Nephron (organoid): ENCODE results near the gene SLC17A8.
"Not testable (repeated sequence)": the region's sequence is repeated elsewhere in the genome, so short reads cannot be mapped to it uniquely, and the experiment has no call there.

Source experiments
- H3K27ac Mint-ChIP-seq, 3 experiments: 2 replicates each; pipeline ENCODE4 v1.8.0; 2020; ENCODE audit warnings: mixed read lengths in 3 of 3, mild to moderate bottlenecking in 2 of 3, moderate library complexity in 1 of 3
- H3K27me3 Mint-ChIP-seq: 2 replicates; pipeline ENCODE4 v1.8.0; 2021; ENCODE audit warnings: low read depth, mild to moderate bottlenecking, moderate library complexity, mixed read lengths
- H3K36me3 Mint-ChIP-seq: 2 replicates; pipeline ENCODE4 v1.8.0; 2020; ENCODE audit warnings: low read depth, mixed read lengths
- H3K4me1 Mint-ChIP-seq: 2 replicates; pipeline ENCODE4 v1.8.0; 2020; ENCODE audit warnings: mixed read lengths
- H3K4me3 Mint-ChIP-seq, 3 experiments: 2 replicates each; pipeline ENCODE4 v1.8.0; 2020; ENCODE audit warnings: mild to moderate bottlenecking in 3 of 3, mixed read lengths in 3 of 3, moderate library complexity in 2 of 3
- H3K9me3 Mint-ChIP-seq: 2 replicates; pipeline ENCODE4 v1.8.0; 2020; ENCODE audit warnings: mixed read lengths
- CTCF ChIP-seq, 3 experiments: fragments of 200-600 bp; sonication (generic); IDR thresholded peaks; one replicate each; pipeline ENCODE4 v1.5.0; 2021; ENCODE audit warnings: antibody characterized with exemption in 3 of 3; ENCODE audit not compliant: unreplicated experiment in 3 of 3

SLC17A8 gene

GRCh38 chr12:100329800-100330199, 27.1 kb upstream of the SLC17A8 start:
- Mint-ChIP-seq H3K27ac (no peak overlapping the region), H3K4me1 (no peaks in the 10 kb centered on the region), H3K9me3 (no peaks in the 10 kb centered on the region), H3K4me3 (no peak overlapping the region), H3K36me3 (peaks cover 58% of the 10 kb centered on the region), H3K27me3 (no peaks in the 10 kb centered on the region)
- TF ChIP-seq CTCF (IDR thresholded peaks at IDR 0.05; ENCODE audit: unreplicated experiment in 3 of 3), result no peak

GRCh38 chr12:100331871-100332270, 25.0 kb upstream of the SLC17A8 start:
- Mint-ChIP-seq H3K36me3 (peaks cover 71% of the 10 kb centered on the region), H3K4me3 (no peak overlapping the region)

GRCh38 chr12:100332852-100333251, 24.0 kb upstream of the SLC17A8 start:
- no peaks in the 10 kb centered on the region for H3K9me3 Mint-ChIP-seq
- no peak for TF ChIP-seq CTCF (IDR thresholded peaks at IDR 0.05; ENCODE audit: unreplicated experiment in 3 of 3)
- H3K27me3 Mint-ChIP-seq, result no peaks in the 10 kb centered on the region
- no peaks in the 10 kb centered on the region for H3K4me1 Mint-ChIP-seq
- peaks cover 72% of the 10 kb centered on the region for H3K36me3 Mint-ChIP-seq
- no peak overlapping the region for H3K27ac Mint-ChIP-seq
- no peak overlapping the region for H3K4me3 Mint-ChIP-seq

More at GRCh38 chr12:100331871-100332270, 25.0 kb upstream of the SLC17A8 start:
- Mint-ChIP-seq H3K27me3 (no peaks in the 10 kb centered on the region), H3K27ac (no peak overlapping the region), H3K4me1 (no peaks in the 10 kb centered on the region), H3K9me3 (no peaks in the 10 kb centered on the region)
- TF ChIP-seq CTCF (IDR thresholded peaks at IDR 0.05; ENCODE audit: unreplicated experiment in 3 of 3), result no peak

GRCh38 chr12:100337299-100337698, 19.6 kb upstream of the SLC17A8 start:
- H3K4me3 Mint-ChIP-seq, result no peak overlapping the region
- no peak for TF ChIP-seq CTCF (IDR thresholded peaks at IDR 0.05; ENCODE audit: unreplicated experiment in 3 of 3)
- peaks cover 52% of the 10 kb centered on the region for H3K36me3 Mint-ChIP-seq
- no peaks in the 10 kb centered on the region for H3K27me3 Mint-ChIP-seq
- peaks cover under 1% of the 10 kb centered on the region for H3K9me3 Mint-ChIP-seq
- no peaks in the 10 kb centered on the region for H3K4me1 Mint-ChIP-seq
- no peak overlapping the region for H3K27ac Mint-ChIP-seq

GRCh38 chr12:100337727-100338126, 19.1 kb upstream of the SLC17A8 start:
- Mint-ChIP-seq H3K27me3 (no peaks in the 10 kb centered on the region), H3K4me1 (no peaks in the 10 kb centered on the region), H3K4me3 (no peak overlapping the region), H3K27ac (no peak overlapping the region), H3K36me3 (peaks cover 53% of the 10 kb centered on the region), H3K9me3 (peaks cover 3% of the 10 kb centered on the region)
- TF ChIP-seq CTCF (IDR thresholded peaks at IDR 0.05; ENCODE audit: unreplicated experiment in 3 of 3), result no peak

- Mint-ChIP-seq H3K4me1 (no peaks in the 10 kb centered on the region), H3K27me3 (no peaks in the 10 kb centered on the region), H3K36me3 (peaks cover 47% of the 10 kb centered on the region), H3K4me3 (no peak overlapping the region), H3K27ac (no peak overlapping the region), H3K9me3 (peaks cover 3% of the 10 kb centered on the region)
- no peak for TF ChIP-seq CTCF (IDR thresholded peaks at IDR 0.05; ENCODE audit: unreplicated experiment in 3 of 3)
Observed at GRCh38 chr12:100339071-100339470, 17.8 kb upstream of the SLC17A8 start.

- H3K9me3 Mint-ChIP-seq, H3K4me1 Mint-ChIP-seq, H3K27me3 Mint-ChIP-seq, H3K4me3 Mint-ChIP-seq, H3K27ac Mint-ChIP-seq: not testable (repeated sequence)
- H3K36me3 Mint-ChIP-seq, result peaks cover 22% of the 10 kb centered on the region
Observed at GRCh38 chr12:100342897-100343296, 14.0 kb upstream of the SLC17A8 start.

GRCh38 chr12:100344351-100344750, 12.5 kb upstream of the SLC17A8 start:
- H3K36me3 Mint-ChIP-seq, result peaks cover 12% of the 10 kb centered on the region
- H3K4me3 Mint-ChIP-seq, H3K27me3 Mint-ChIP-seq, H3K9me3 Mint-ChIP-seq, H3K27ac Mint-ChIP-seq, H3K4me1 Mint-ChIP-seq: not testable (repeated sequence)
